ENCODE results near the gene BGLAP.

The BGLAP gene

GRCh38 chr1:156259805-156260204 is 17.8 kb downstream of the BGLAP start:
- no peak for DNase-seq

DNA sequence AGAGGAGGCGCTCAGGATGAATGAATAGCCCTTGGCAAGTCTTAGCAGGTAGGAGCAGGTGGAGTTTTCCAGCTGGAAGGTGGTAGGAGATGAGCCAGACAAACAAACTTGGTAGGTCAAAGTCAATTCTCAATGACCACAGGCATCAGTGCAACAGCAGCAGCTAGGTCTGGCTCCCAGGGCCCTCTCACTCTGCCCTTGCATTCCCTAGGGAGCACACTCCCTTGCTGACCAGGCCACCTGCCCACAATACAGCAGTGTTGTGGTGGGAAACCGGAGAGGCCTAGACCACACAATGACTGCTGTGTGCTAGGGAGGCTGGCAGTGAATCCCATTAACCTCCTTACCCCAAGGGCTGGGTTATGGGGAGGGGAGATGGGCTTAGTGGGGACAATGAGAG is 18.9 kb downstream of the BGLAP start:
- no peak for DNase-seq

- DNase-seq, result peak; percentile 40
These were observed 20.7 kb downstream of the BGLAP start for GRCh38 chr1:156262461-156263287.

- DNase-seq, result no peak
These were observed 21.3 kb downstream of the BGLAP start for GRCh38 chr1:156263288-156263655.

- no peak for DNase-seq
These were observed 24.1 kb downstream of the BGLAP start for GRCh38 chr1:156266051-156266450.

DNA sequence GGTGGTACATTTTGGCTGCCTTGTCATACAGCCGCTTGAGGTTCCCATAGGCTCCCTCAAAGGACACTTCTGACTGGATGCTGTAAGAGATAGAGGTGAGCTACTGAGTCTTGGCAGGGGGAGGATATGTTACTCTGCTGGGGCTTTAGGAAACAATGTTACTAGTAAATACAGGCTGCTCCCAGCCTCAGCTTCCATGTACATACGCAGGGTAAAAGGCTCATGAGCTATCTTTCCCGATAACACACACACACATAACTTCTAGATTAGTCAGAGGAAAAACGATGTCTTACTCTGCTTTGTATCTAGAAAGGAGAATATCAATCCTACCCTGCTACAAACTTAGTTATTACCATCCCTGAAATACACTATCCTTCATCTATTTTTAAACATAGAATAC is 26.4 kb downstream of the BGLAP start:
- no peak for DNase-seq

DNA sequence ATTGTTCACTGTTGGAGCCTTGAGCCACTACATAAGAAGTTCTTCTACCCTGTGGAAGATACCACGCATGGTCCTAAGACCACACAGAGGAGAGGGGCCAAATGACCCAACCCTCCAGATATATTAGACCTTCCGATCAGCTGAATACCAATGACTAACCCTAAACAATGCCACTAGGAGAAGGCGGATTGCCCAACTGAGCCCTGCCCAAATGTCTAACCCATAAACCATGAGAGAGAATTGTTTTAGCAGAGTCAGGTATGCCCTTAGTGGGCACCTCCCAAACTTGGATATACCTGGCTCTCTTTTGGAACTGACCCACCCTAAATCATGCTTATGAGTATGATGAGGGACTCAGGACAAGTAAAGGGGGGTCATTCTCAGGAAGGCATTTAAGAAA is 28.3 kb downstream of the BGLAP start:
- DNase-seq, result no peak

GRCh38 chr1:156276532-156276931 is 34.5 kb downstream of the BGLAP start:
- DNase-seq, result no peak

DNA sequence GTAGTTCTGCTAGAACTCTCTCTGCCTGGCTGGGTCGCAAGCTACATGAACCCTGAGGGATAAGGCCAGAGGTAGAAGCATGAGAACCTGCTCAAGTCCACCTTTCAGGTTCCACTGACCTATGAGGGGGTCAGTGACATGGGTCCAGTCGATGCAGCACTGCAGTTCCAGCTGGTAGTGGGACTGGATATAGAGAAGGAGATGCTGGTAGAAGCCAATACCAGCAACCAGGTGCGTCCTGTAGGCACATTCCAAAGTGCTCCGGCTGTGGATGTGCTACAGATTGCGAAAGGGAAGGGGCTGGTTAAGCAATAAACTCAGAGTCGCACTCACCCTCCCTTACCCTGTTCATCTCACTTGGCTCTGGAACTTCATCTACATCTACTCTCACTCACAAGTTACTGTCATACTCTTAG is 35.0 kb downstream of the BGLAP start:
- DNase-seq, result no peak

DNA sequence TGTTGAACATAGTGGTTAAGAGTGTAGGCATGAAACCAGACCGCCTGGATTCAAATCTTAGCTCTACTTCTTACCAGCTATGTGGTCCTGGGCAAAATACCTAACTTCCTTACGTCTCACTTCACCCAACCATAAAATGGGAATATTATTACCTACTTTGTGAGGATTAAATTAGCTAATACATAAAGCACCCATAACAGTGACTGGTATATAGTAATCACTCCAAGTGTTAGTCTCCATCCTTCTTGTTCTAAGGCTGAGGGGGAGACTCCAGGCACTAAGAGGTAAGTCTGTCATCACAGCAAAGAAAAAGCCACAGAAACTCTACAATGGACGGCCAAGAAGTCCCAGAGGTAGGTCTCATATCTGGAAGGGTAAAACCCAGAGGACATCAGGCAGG is 37.9 kb downstream of the BGLAP start:
- DNase-seq, result no peak

DNA sequence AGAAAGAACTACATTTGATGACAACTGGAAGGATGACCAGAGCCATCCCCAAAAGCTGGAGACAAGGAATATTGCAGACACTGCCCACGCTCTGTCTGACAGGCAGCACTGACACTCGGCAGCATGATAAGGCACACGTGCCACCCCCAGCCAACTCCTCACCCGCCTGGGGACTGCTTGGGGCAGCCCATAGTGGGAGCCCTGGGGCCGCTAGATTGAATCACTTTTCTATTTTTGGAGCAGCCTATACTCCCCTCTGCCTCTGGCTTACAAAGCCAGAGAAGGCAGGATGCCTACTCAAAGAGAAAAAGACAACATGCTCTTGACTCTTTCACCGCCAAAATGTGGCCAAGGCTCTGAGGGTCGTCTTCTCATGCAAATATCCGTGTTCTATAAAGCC is 39.3 kb downstream of the BGLAP start:
- no peak for DNase-seq

DNA sequence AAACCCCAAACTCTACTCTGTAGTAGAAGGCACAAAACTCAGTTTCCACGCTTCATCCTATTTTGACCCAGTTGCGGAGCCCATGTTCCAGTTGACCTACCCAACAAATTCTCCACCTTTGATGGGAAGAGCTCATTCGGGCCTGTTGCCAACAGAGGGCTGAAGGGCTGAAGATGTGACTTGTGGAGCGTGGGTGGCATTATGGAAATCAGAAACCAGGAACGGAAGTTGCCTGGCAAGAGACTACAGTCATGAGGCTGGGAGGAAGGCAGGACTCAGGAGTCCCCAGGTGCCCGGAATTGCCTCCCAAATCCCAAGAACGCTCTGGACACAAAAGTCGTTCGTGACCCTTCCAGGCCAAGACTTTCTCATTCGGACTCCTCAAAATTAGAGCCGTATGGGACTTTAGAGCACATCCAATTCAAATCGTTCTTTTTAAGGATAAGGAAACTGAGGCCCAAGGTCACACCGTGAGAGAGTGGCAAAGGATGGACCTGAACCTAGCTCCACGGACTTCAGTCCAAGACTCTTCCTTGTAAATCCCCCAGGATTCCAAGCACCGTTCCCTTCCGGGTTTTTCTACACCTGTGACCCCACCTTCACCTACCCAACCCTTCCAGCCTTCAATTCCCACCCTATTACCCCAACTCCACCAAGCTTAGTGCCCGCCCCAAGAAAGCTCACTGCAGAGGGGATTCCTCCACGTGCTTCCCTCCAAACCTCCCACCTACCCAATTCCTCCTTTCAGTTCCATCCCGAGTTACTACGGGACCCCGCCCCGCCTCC is 39.9 kb downstream of the BGLAP start:
- DNase-seq, result no peak

GRCh38 chr1:156282479-156283222 is 40.7 kb downstream of the BGLAP start, which contains the start of gene SMG5:
TSS of gene SMG5 (minus strand) at chr1:156282825. CDS start at chr1:156282680, 145 bp downstream.
- DNase-seq, result peak; percentile 90

DNA sequence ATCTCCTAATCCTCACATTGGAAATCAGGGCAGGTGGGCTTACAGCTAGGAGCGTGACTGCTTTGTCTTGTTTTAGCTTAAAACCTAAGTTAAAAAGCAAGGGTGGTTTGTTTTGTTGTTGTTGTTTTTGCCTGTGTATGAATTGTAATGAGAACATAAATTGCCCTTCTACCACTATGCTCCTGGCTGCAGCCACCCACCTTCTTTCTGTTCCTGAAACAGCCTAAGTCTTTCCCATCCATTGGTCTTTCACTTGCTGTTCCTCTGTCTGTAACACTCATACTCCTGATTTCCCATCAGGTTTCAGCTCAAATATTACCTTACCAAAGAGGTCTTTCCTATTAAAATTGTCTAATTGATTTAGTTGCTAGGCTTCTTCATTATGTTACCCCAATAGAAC is 41.5 kb downstream of the BGLAP start:
- DNase-seq, result no peak

DNA sequence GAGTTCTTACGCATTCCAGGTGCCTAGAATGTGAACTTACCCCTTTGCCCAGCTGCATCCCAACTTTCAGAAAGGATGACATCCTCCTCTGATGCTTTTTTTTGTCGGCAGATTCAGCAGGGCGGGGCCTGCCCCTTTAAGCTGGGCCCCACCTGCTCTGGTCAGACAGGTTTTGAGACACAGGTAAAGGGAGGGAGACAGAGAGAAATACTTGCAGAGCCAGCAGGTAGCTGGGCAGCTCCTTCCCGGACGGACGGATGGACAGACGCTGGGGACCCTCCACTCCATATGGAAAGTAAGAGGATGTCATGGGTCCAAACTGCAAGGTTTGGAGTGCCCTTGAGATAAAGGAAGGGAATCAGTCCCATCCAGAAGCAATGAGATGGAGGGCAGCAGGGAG is 42.1 kb downstream of the BGLAP start, which contains the start of gene TMEM79:
TMEM79 (plus strand) TSS at position 214 of the 400 bp plus-strand sequence. CDS start 902 bp downstream, outside the sequence.
- no peak for DNase-seq

DNA sequence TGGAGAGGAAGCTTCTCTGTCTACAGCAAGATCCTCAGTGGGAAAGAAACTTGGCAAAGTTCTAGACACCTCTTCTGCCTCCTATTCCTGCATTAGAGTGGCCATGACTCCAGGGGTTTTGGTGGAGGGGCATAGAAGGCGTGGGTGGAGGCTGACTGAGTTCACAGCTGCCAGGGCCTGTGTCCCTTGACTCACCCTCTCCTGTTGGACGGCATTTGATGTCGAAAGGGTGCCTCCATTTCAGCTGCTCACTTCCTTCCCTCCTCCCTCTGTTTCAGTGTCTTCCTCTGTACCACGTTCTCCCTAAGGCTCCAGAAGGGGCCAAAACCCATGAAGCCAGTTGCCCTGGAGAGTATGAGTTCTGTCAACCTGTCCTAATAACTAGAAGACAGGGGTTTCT is 42.8 kb downstream of the BGLAP start:
- no peak for DNase-seq

DNA sequence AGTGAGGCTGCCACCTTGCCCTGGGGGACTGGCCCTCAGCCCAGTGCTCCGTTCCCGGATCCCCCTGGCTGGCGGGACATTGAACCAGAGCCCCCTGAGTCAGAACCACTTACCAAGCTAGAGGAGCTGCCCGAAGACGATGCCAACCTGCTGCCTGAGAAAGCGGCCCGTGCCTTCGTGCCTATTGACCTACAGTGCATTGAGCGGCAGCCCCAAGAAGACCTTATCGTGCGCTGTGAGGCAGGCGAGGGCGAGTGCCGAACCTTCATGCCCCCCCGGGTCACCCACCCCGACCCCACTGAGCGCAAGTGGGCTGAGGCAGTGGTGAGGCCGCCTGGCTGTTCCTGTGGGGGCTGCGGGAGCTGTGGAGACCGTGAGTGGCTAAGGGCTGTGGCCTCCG is 43.5 kb downstream of the BGLAP start:
- no peak for DNase-seq

GRCh38 chr1:156286061-156286460 is 44.1 kb downstream of the BGLAP start:
- no peak for DNase-seq

- DNase-seq, result no peak
These were observed 47.9 kb downstream of the BGLAP start for GRCh38 chr1:156289857-156290256.

- peak; percentile 41 for DNase-seq
These were observed 49.5 kb downstream of the BGLAP start for GRCh38 chr1:156291226-156292061.
